DMS79 treated with DMSO at 0.1 percent for 48 hours (cell line): ENCODE results near the gene ADD2.

Experiments
- DNase-seq: peaks from one replicate; lab custom pipeline; 2025; lab: John Stamatoyannopoulos, UW

Gene ADD2

GRCh38 chr2:70785137-70785911 lies 17.3 kb upstream of the ADD2 start:
- DNase-seq = peak; percentile 39

GRCh38 chr2:70784320-70784719 lies 16.3 kb upstream of the ADD2 start:
- DNase-seq = no peak

- no peak for DNase-seq
Measured at GRCh38 chr2:70779911-70780545, 12.0 kb upstream of the ADD2 start.

GRCh38 chr2:70779491-70779890 lies 11.5 kb upstream of the ADD2 start:
- no peak for DNase-seq

- no peak for DNase-seq
Measured at GRCh38 chr2:70778676-70779075, 10.7 kb upstream of the ADD2 start.

GRCh38 chr2:70777450-70777849 lies 9.4 kb upstream of the ADD2 start:
- no peak for DNase-seq

- DNase-seq = no peak
Measured at GRCh38 chr2:70776266-70776665, 8.3 kb upstream of the ADD2 start.

- no peak for DNase-seq
Measured at GRCh38 chr2:70775141-70775540, 7.1 kb upstream of the ADD2 start.

GRCh38 chr2:70772486-70773155 lies 4.6 kb upstream of the ADD2 start:
- no peak for DNase-seq

- DNase-seq = no peak
Measured at GRCh38 chr2:70771446-70771845, 3.4 kb upstream of the ADD2 start.

- no peak for DNase-seq
Measured at GRCh38 chr2:70769450-70769849, 1.4 kb upstream of the ADD2 start.

GRCh38 chr2:70768590-70769085 lies 638 bp upstream of the ADD2 start:
- DNase-seq = no peak

- DNase-seq = peak; percentile 54
Measured at GRCh38 chr2:70767079-70767698, 811 bp downstream of the ADD2 start.

GRCh38 chr2:70766357-70767078 lies 1.5 kb downstream of the ADD2 start:
- DNase-seq = peak; percentile 44

- DNase-seq = no peak
Measured at GRCh38 chr2:70765507-70765906, 2.5 kb downstream of the ADD2 start.

- DNase-seq = no peak
Measured at GRCh38 chr2:70759446-70759845, 8.6 kb downstream of the ADD2 start.

- no peak for DNase-seq
Measured at GRCh38 chr2:70757966-70758365, 10.0 kb downstream of the ADD2 start.

GRCh38 chr2:70757360-70757759 lies 10.6 kb downstream of the ADD2 start:
- no peak for DNase-seq

GRCh38 chr2:70756128-70756527 lies 11.9 kb downstream of the ADD2 start:
- DNase-seq = no peak

- peak; percentile 83 for DNase-seq
Measured at GRCh38 chr2:70753902-70754301, 14.1 kb downstream of the ADD2 start.

GRCh38 chr2:70753031-70753430 lies 15.0 kb downstream of the ADD2 start:
- no peak for DNase-seq

- DNase-seq = no peak
Measured at GRCh38 chr2:70752396-70752795, 15.6 kb downstream of the ADD2 start.
